Erythroblast (primary cell): Measurements from ENCODE around the gene OTOGL.

Source experiments
- GATA1 ChIP-seq: IDR thresholded peaks from 2 replicates; pipeline ENCODE4 v1.6.1; 2011; ENCODE audit warnings: low read depth, mild to moderate bottlenecking, control low read depth, low read length, moderate library complexity
- POLR2A ChIP-seq: IDR thresholded peaks from 2 replicates; pipeline ENCODE4 v1.6.1; 2011; ENCODE audit warnings: mild to moderate bottlenecking, low read length

DNA sequence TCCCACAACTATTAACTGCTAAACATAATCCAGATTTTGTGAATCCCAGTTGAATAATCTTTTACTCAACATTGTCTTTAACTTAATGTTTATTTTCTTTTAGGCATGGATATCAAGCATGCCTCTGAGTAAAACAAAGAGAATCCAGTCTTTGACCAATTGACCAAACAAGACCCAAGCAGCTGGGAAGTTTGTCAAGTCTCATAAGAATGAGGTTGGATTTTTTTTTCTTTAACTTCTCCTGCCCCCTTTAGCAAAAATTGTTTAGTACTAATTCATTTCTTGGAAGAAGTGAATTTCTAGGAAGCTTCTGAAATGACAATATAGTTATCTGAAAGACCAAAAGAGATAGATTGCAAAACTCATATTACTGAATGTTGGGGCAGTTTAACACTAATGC lies 89.9 kb downstream of the OTOGL start:
- TF ChIP-seq POLR2A (no peak), GATA1 (no peak)
